Tibial nerve (tissue), 4 donors: Measurements from ENCODE around the gene CGN.

Experiments used
- CTCF ChIP-seq, 5 experiments: fragments of 200-600 bp in 3 of 5; fragments of 450-650 bp in 2 of 5; sonication (generic) in 3 of 5; IDR thresholded peaks; one replicate each; pipeline ENCODE4 v1.5.1; 2016 to 2019; ENCODE audit warnings: antibody characterized with exemption in 5 of 5, mild to moderate bottlenecking in 3 of 5, moderate library complexity in 2 of 5
- EP300 ChIP-seq, 2 donors: sonication (generic); formaldehyde crosslinking; IDR thresholded peaks; one replicate each; pipeline ENCODE4 v1.6.1; 2017; ENCODE audit warnings: antibody characterized with exemption in 2 of 2, mild to moderate bottlenecking in 1 of 2

GRCh38 chr1:151518431-151518830 is 7.2 kb downstream of the CGN start:
- no peak for TF ChIP-seq EP300 (IDR thresholded peaks at IDR 0.05)
- TF ChIP-seq CTCF (IDR thresholded peaks at IDR 0.05) = no peak
